ENCODE measurements around the gene BCOR.

The BCOR gene

GRCh38 chrX:40010550-40011321 lies 87.0 kb downstream of the BCOR start:
- TF ChIP-seq POLR2A (IDR thresholded peaks at IDR 0.05; ENCODE audit: low read depth, low read length) = no peak
- TF ChIP-seq TAF1 (IDR thresholded peaks at IDR 0.05; ENCODE audit: borderline replicate concordance, low read depth, low read length) = no peak
- no peak for TF ChIP-seq POLR2AphosphoS5 (IDR thresholded peaks at IDR 0.05; ENCODE audit: low read depth, low read length)
- no peak for DNase-seq (ENCODE audit: insufficient read length)
- peak; percentile 54 for FAIRE-seq

DNA sequence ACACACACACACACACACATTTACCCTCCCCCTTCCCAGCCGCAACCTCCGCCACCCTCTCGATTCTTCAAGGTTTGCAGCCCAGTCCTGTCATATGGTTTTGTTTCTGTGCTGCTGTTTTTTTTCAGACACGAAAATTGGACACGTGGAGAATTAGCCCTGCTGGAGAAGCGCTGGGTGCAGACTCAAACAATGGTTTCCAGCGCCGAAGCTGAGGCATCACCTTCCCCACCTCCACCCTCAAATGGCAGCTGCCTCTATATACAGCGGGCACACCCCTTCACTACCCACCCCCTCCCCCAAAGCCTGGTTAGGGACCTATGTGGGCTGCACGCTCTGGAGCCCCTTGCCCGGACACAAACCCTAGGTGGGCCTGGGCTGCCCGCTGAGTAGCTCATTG lies 87.9 kb downstream of the BCOR start:
- DNase-seq (ENCODE audit: insufficient read length) = no peak
- TF ChIP-seq POLR2AphosphoS5 (IDR thresholded peaks at IDR 0.05; ENCODE audit: low read depth, low read length) (no peak), POLR2A (IDR thresholded peaks at IDR 0.05; ENCODE audit: low read depth, low read length) (no peak), TAF1 (IDR thresholded peaks at IDR 0.05; ENCODE audit: borderline replicate concordance, low read depth, low read length) (no peak)
- no peak for FAIRE-seq

GRCh38 chrX:40009462-40009851 lies 88.3 kb downstream of the BCOR start:
- DNase-seq (ENCODE audit: insufficient read length) = no peak

DNA sequence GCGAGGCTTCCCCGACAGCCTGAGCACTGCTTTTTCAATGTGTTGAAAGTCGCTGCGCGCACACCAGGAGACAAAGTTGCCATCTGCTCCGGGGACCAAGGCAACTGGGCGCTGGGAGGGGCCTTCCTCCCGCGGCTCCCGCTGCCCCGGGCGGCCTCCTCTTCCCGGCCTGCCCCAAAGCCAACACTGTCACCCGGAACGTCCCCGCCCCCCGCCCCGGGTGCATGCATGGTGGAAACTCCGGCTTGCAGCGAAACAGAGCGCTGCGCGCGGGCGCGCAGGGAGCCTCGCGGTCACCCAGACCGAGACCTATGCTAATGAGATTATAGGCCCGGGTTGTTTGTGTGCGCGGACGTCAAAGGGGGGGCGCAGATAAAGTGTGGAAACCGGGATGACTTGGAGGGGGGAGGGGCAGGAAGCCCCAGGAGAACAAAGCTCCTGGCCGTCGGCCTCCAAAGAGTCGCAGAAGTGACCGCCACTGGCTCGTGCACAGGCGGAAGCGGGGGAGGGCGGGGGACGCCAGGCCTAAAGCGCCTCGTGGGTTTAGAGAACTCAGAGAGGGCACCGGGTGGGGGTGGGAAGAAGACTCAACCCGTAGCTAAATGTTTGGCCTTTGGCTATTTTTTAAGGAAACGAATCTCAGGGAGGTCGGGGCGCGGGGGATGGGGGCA lies 88.8 kb downstream of the BCOR start:
- no peak for DNase-seq (ENCODE audit: insufficient read length)
- FAIRE-seq = peak; percentile 14
- TF ChIP-seq POLR2A (IDR thresholded peaks at IDR 0.05; ENCODE audit: low read depth, low read length) (no peak), TAF1 (IDR thresholded peaks at IDR 0.05; ENCODE audit: borderline replicate concordance, low read depth, low read length) (no peak), POLR2AphosphoS5 (IDR thresholded peaks at IDR 0.05; ENCODE audit: low read depth, low read length) (no peak)

More at GRCh38 chrX:40009462-40009851, 88.3 kb downstream of the BCOR start:
- FAIRE-seq = no peak
- TF ChIP-seq POLR2A (IDR thresholded peaks at IDR 0.05; ENCODE audit: low read depth, low read length) = no peak
- no peak for TF ChIP-seq TAF1 (IDR thresholded peaks at IDR 0.05; ENCODE audit: borderline replicate concordance, low read depth, low read length)
- no peak for TF ChIP-seq POLR2AphosphoS5 (IDR thresholded peaks at IDR 0.05; ENCODE audit: low read depth, low read length)

- DNase-seq (ENCODE audit: insufficient read length) (no peak), FAIRE-seq (no peak)
- no peak for TF ChIP-seq POLR2AphosphoS5 (IDR thresholded peaks at IDR 0.05; ENCODE audit: low read depth, low read length)
- TF ChIP-seq POLR2A (IDR thresholded peaks at IDR 0.05; ENCODE audit: low read depth, low read length) = no peak
- TF ChIP-seq TAF1 (IDR thresholded peaks at IDR 0.05; ENCODE audit: borderline replicate concordance, low read depth, low read length) = no peak
Observed at GRCh38 chrX:40007756-40008705, 89.7 kb downstream of the BCOR start.

- DNase-seq (ENCODE audit: insufficient read length) (no peak), FAIRE-seq (no peak)
- TF ChIP-seq TAF1 (IDR thresholded peaks at IDR 0.05; ENCODE audit: borderline replicate concordance, low read depth, low read length) (no peak), POLR2AphosphoS5 (IDR thresholded peaks at IDR 0.05; ENCODE audit: low read depth, low read length) (no peak), POLR2A (IDR thresholded peaks at IDR 0.05; ENCODE audit: low read depth, low read length) (no peak)
Observed at GRCh38 chrX:40007131-40007755, 90.5 kb downstream of the BCOR start.

GRCh38 chrX:40006106-40007017 lies 91.4 kb downstream of the BCOR start:
- TF ChIP-seq POLR2A (IDR thresholded peaks at IDR 0.05; ENCODE audit: low read depth, low read length) (no peak), POLR2AphosphoS5 (IDR thresholded peaks at IDR 0.05; ENCODE audit: low read depth, low read length) (no peak), TAF1 (IDR thresholded peaks at IDR 0.05; ENCODE audit: borderline replicate concordance, low read depth, low read length) (no peak)
- peak; percentile 17 for FAIRE-seq

GRCh38 chrX:40005292-40006011 lies 92.3 kb downstream of the BCOR start:
- TF ChIP-seq TAF1 (IDR thresholded peaks at IDR 0.05; ENCODE audit: borderline replicate concordance, low read depth, low read length) (no peak), POLR2AphosphoS5 (IDR thresholded peaks at IDR 0.05; ENCODE audit: low read depth, low read length) (no peak), POLR2A (IDR thresholded peaks at IDR 0.05; ENCODE audit: low read depth, low read length) (no peak)
- FAIRE-seq = no peak

More at GRCh38 chrX:40006106-40007017, 91.4 kb downstream of the BCOR start:
- no peak for DNase-seq (ENCODE audit: insufficient read length)

GRCh38 chrX:40004921-40005291 lies 92.9 kb downstream of the BCOR start:
- no peak for FAIRE-seq
- TF ChIP-seq POLR2AphosphoS5 (IDR thresholded peaks at IDR 0.05; ENCODE audit: low read depth, low read length) = no peak
- TF ChIP-seq POLR2A (IDR thresholded peaks at IDR 0.05; ENCODE audit: low read depth, low read length) = no peak
- no peak for TF ChIP-seq TAF1 (IDR thresholded peaks at IDR 0.05; ENCODE audit: borderline replicate concordance, low read depth, low read length)

More at GRCh38 chrX:40005292-40006011, 92.3 kb downstream of the BCOR start:
- DNase-seq (ENCODE audit: insufficient read length) = no peak

More at GRCh38 chrX:40004921-40005291, 92.9 kb downstream of the BCOR start:
- no peak for DNase-seq (ENCODE audit: insufficient read length)
